HG03196 (cell line): Measurements from ENCODE around the gene COPZ1.

Experiments
- ATAC-seq: cut with Tn5 transposase; IDR thresholded peaks from one replicate; pipeline ENCODE4 v1.9.1; 2021; ENCODE audit not compliant: unreplicated experiment

COPZ1 gene

DNA sequence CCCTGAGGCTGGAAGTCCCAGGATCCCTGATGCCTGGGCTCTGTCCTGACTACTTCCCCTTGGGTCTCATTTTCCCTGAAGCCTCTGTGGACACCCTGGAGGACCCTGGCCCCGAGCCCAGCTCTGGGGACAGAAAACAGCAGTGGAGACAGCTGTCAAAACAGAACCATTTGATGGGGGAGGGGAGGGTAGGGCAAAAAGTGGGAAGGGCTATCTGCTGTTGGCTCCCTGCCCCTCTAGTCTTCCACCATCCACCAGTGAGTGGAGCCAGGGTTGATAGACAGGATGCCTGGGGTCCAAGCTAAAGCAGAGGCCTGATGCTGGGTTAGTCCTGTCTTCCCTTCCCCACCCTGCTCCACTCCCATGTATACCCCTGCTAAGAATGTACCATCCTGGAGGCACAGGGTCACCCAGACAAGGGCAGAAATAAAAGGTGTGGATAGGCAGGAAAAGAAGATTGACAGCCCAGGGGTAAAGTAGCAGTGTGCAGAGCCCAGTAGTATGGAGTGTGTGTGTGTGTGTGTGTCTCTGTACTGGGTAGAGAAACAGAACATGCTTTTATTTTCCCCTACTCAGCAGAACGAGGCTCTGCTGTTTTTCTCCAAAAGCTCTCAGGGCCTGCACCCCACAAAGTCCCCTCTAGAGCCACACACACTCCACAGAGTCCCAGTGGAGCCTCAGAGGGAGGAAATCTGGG is 49.8 kb downstream of the COPZ1 start:
- no peak for ATAC-seq

DNA sequence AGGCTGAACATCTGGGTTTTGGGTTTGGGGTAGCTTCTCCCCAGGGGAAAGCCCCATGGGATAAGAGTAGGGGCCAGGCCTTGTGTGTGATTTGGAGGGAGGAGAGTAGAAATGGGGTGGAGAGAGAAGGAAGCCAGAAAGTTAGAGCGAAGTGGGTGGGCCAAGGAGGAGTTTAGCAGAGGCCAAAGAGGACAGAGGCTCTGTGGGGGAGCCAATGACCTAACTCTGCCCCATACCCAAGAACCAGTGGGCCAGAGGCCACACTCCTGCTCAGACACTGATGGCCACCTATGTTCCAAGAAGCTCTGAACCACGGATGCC is 50.3 kb downstream of the COPZ1 start:
- ATAC-seq = no peak

DNA sequence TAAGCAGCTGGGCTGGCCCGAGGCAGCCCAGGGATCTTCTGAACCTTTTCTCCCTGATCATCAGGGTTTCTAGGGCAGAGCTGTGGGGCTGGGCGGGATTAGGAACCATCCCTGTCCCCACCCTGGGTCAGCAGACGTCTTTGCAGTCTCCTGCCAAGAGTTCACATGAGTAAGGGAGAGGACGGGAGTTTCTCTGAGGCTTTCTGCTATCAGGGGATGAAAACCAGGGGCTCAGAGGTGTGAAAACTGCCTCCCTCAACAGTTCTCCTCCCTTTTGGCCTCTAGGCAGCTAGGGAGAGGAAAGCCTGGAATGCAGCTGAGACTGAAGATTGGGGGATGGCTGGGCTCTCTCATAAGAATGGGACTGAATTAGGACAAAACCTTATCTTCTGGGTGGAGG is 51.7 kb downstream of the COPZ1 start:
- no peak for ATAC-seq

- no peak for ATAC-seq
These were observed 52.1 kb downstream of the COPZ1 start for GRCh38 chr12:54377007-54377406.

DNA sequence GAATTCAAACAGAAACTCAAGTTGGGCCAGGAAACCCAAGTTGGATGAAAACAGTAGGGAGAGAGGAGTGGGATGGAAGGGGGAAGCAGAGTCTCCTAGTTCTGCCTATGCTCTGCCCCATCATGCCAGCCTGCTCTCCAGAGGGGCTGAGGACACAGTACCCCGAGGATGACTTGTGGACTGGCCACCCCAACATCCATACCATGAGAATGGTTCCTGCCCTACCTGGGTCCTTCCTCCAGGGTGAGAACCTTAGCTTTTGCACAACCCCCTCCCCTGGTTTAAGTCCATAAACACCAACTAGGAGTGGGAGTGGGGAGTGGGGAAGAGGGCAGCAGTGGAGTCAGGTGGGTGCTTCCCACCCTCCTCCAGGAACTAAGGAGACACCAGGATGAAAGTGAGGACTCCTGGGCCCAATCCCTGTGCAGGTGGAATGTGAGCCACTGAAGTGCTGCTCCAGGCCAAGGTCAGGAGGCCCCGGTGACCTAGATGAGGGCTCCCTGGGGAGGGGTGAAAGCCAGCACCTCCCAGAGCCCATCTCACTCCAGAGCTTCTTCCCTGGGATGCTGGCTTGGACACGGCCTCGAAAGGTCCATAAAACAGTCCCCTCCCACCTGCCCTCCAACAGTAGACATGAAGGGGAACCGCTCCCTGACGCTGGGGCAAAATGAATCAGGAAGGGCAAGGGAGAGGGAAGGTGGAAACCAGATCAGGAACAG is 53.0 kb downstream of the COPZ1 start:
- no peak for ATAC-seq

DNA sequence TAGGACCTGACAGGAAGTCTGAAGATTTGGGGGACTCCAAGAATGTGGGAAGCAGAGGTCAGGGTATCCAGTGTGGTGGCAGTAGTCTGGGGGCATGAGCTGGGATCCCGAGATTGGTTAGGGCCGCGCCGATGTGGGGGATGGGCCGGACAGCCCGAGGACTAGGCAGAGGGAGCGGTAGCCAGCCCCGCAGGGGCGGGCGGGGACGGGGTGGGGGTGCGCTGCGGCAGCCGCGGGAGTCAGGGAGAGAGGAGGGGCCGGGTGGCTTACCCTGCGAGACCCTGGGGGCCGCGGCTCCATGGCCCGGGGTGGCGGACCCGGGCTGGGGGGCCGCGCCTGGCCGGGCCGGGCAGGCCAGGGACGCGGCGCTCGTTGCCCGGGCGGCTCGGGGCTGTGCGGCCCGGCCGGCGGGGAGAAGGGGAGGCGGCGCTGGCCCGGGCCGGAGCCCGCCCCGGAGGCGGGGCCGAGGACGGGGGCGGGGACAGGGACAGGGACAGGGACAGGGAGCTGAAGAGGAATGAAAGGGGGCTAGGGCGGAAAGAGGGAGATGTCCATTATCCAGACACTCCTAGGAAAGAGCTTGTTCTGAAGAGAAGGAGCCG is 54.0 kb downstream of the COPZ1 start:
- no peak for ATAC-seq

DNA sequence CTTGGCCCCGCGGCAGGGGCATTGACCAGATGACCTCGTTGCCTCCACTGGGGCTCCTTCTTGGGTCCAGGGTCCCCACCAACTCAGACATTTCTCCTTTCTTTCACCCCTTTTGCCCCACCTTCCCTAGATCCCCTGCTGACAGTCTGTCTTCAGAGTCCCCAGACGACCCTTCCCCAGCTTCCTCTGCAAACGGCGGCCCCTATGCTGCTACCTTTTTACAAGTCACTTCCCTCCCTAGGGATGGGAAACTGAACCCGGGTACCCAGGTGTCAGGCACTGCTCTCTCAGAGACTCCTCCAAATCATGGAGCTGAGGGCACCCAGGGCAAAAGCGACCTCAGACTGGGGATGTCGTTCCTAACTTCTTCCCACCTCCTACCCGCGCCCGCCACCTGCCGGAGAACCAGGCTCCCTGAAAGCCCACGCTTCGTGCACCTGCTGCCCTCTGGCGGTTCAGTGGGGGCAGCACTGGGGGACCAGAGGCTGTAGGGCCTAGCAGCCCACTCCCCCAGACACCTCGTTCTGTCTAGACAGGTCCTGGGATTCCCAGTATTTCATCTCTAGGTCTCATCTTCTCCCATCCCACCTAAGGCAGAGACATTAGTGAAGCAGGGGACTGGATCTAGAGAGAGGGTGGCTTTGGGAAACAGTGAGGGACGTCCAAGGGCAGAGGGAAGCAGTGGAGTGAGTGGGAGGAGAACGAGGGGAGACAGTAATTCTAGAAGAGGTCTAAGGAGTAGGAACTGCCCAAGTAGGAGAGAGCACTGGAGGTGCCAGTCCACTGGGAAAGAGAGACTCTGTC is 54.7 kb downstream of the COPZ1 start:
- ATAC-seq = peak; percentile 64

DNA sequence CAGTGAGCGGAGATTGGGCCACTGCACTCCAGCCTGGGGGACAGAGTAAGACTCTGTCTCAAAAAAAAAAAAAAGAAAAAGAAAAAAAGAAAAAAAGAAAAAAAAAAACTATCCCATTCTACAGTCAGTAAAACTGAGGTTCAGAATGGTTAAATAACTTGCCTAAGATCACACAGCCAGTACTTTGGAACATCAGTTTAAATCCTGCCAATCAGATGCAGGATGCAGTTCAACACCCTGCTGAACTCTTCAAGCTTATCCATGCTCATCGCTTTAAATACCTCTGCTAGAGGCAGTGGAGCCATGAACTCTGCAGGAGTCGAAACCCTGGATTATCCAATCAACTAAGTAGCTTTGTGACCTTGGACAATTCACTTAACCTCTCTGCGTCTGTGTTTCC is 56.2 kb downstream of the COPZ1 start:
- ATAC-seq = no peak

DNA sequence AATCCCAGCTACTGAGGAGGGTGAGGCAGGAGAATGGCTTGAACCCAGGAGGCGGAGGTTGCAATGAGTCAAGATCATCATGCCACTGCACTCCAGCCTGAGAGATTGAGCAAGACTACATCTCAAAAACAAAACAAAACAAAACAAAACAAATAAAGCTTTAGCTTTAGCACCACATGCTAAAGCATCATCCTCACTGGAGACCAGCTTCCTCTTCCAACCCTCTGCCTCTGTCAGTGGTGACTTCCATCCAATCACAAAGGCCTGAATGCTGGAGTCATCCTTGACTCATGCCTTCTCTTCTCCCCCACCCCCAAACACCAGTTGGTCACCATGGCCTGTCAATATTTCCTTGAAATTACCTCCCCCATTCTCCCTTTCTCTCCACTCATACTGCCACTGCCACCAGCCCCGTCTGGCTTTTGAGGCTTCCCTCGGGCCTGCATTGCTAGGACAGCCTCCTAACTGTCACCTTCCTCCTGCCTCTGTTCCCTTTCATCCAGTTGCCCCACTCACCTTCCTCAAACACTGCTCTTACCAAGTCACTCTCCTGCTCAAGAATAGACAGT is 58.2 kb downstream of the COPZ1 start:
- ATAC-seq = no peak

- ATAC-seq = no peak
These were observed 59.7 kb downstream of the COPZ1 start, which contains the start of gene ZNF385A for GRCh38 chr12:54384591-54385041. Gene ZNF385A, minus strand, starts transcription at chr12:54384733. Its CDS starts 219 bp downstream, at chr12:54384514.

- ATAC-seq = no peak
These were observed 60.5 kb downstream of the COPZ1 start for GRCh38 chr12:54385251-54385914.

GRCh38 chr12:54386403-54387113 is 61.6 kb downstream of the COPZ1 start:
- ATAC-seq = no peak

- no peak for ATAC-seq
These were observed 62.2 kb downstream of the COPZ1 start for GRCh38 chr12:54387114-54387467.

- ATAC-seq = no peak
These were observed 63.6 kb downstream of the COPZ1 start for GRCh38 chr12:54388237-54389133.

GRCh38 chr12:54389134-54389508 is 64.2 kb downstream of the COPZ1 start:
- no peak for ATAC-seq

GRCh38 chr12:54389607-54390175 is 64.8 kb downstream of the COPZ1 start:
- ATAC-seq = no peak

DNA sequence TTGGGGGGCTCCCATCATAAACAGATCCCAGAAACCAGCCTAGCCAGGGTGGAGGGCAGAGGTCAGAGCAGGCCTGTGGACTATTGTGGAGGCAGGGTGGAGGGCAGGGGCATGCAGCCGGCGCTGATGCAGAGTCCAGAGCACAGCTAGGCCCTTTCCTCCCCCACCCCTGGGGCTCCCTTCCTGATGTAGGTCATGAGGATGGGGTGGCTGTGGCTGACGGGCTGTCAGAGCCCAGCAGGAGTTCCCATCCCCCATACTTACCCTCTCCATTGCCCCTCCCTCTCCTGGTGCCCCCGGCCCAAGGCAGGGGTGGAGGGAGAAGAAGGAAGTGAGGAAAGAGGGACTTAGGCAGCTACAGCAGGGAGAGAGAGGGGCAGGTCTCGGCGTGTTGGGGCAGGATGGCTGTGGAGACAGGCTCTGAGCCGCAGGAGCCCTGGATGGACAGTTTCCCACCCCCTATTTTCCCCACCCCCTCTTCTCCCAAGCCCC is 65.3 kb downstream of the COPZ1 start:
- ATAC-seq = no peak
